HepG2 (cell line): Measurements from ENCODE around the gene CTXN1. TPM values are rescaled to one million over a fixed set of nuclear protein-coding genes. Genes with fewer than 3 reads are reported as not detected.

Source experiments
- AHR ChIP-seq: IDR thresholded peaks from 2 replicates; pipeline ENCODE4 v1.6.1; 2018; ENCODE audit warnings: missing genetic modification reagents, missing compliant biosample characterization
- ASH2L ChIP-seq: fragments of 300-600, 200-600 bp; sonication (generic); IDR thresholded peaks from 2 replicates; pipeline ENCODE4 v1.7.0; 2017; ENCODE audit warnings: low read depth, mild to moderate bottlenecking, moderate library complexity, mixed read lengths, low read length; ENCODE audit not compliant: insufficient read length
- HMG20A ChIP-seq: IDR thresholded peaks from 2 replicates; pipeline ENCODE4 v1.6.1; 2016; ENCODE audit warnings: borderline replicate concordance
- KAT7 ChIP-seq: IDR thresholded peaks from 2 replicates; pipeline ENCODE4 v1.6.1; 2018; ENCODE audit warnings: borderline replicate concordance, missing compliant biosample characterization
- KDM6A ChIP-seq: IDR thresholded peaks from 2 replicates; pipeline ENCODE4 v1.6.1; 2016; ENCODE audit warnings: low read depth
- KLF6 ChIP-seq: IDR thresholded peaks from 2 replicates; pipeline ENCODE4 v1.8.0; 2016; ENCODE audit warnings: missing biosample characterization, missing genetic modification reagents
- MTA3 ChIP-seq: sonication (generic); formaldehyde crosslinking; IDR thresholded peaks from 2 replicates; pipeline ENCODE4 v1.4.0; 2020; ENCODE audit warnings: missing genetic modification reagents
- NONO ChIP-seq, 2 experiments: fragments of 450-650 bp in 1 of 2; sonication (generic) in 1 of 2; formaldehyde crosslinking in 1 of 2; IDR thresholded peaks in 1 of 2; conservative IDR thresholded peaks in 1 of 2; 2 replicates each; pipeline versions ENCODE4 v1.6.1 to v1.8.0; 2017 to 2022; ENCODE audit warnings: mild to moderate bottlenecking in 1 of 2, missing genetic modification reagents in 1 of 2, moderate library complexity in 1 of 2
- PAX8 ChIP-seq: sonication (generic); formaldehyde crosslinking; IDR thresholded peaks from 2 replicates; pipeline ENCODE4 v1.8.0; 2022; ENCODE audit warnings: mild to moderate bottlenecking, missing genetic modification reagents, borderline replicate concordance
- PHF20 ChIP-seq: sonication (generic); formaldehyde crosslinking; IDR thresholded peaks from 2 replicates; pipeline ENCODE4 v1.5.0; 2020; ENCODE audit warnings: mild to moderate bottlenecking, missing genetic modification reagents
- POLR2G ChIP-seq: fragments of 200-400 bp; formaldehyde crosslinking; IDR thresholded peaks from 2 replicates; pipeline ENCODE4 v1.6.1; 2018; ENCODE audit warnings: mild to moderate bottlenecking, low read depth, low read length, moderate library complexity
- RBM22 ChIP-seq: fragments of 200-400 bp; formaldehyde crosslinking; optimal IDR thresholded peaks from 2 replicates; pipeline ENCODE3; 2017; ENCODE audit warnings: mild to moderate bottlenecking, low read length, moderate library complexity
- RFX1 ChIP-seq: fragments of 450-650 bp; IDR thresholded peaks from 2 replicates; pipeline ENCODE4 v1.6.1; 2017
- SP5 ChIP-seq: IDR thresholded peaks from 2 replicates; pipeline ENCODE4 v1.6.1; 2016; ENCODE audit warnings: low read depth, borderline replicate concordance
- ZNF10 ChIP-seq: sonication (generic); formaldehyde crosslinking; IDR thresholded peaks from 2 replicates; pipeline ENCODE4 v1.4.0; 2020; ENCODE audit warnings: mild to moderate bottlenecking, low read depth, missing genetic modification reagents, borderline replicate concordance
- ZNF207 ChIP-seq: fragments of 450-650 bp; IDR thresholded peaks from 2 replicates; pipeline ENCODE4 v1.6.1; 2016; ENCODE audit warnings: antibody characterized with exemption, borderline replicate concordance
- ZNF292 ChIP-seq: sonication (generic); formaldehyde crosslinking; IDR thresholded peaks from 2 replicates; pipeline ENCODE4 v1.8.1; 2022; ENCODE audit warnings: mild to moderate bottlenecking, low read depth, missing genetic modification reagents, borderline replicate concordance
- ZNF317 ChIP-seq: sonication (generic); formaldehyde crosslinking; IDR thresholded peaks from 2 replicates; pipeline ENCODE4 v1.5.0; 2020; ENCODE audit warnings: mild to moderate bottlenecking, missing genetic modification reagents
- ZNF468 ChIP-seq: sonication (generic); formaldehyde crosslinking; IDR thresholded peaks from 2 replicates; pipeline ENCODE4 v1.8.0; 2022; ENCODE audit warnings: mild to moderate bottlenecking, moderate library complexity, missing genetic modification reagents
- ZNF552 ChIP-seq: sonication (generic); formaldehyde crosslinking; IDR thresholded peaks from 2 replicates; pipeline ENCODE4 v1.9.0; 2022; ENCODE audit warnings: missing genetic modification reagents, mild to moderate bottlenecking, borderline replicate concordance
- ZNF644 ChIP-seq: IDR thresholded peaks from 2 replicates; pipeline ENCODE4 v1.6.1; 2016; ENCODE audit warnings: low read depth
- ZNF772 ChIP-seq: sonication (generic); formaldehyde crosslinking; IDR thresholded peaks from 2 replicates; pipeline ENCODE4 v1.5.0; 2020; ENCODE audit warnings: mild to moderate bottlenecking, missing genetic modification reagents
- ZSCAN30 ChIP-seq: sonication (generic); formaldehyde crosslinking; IDR thresholded peaks from 2 replicates; pipeline ENCODE4 v1.5.0; 2020; ENCODE audit warnings: mild to moderate bottlenecking, missing genetic modification reagents
- polyA plus RNA-seq, 8 experiments: library from polyadenylated mRNA; depleted of rRNA in 3 of 8; stranded (reverse) in 7 of 8; unstranded in 1 of 8; fragments of >200 nt; fragmentation: Illumina TruSeq in 4 of 8; extraction: Trizol in 4 of 8; gene quantifications; 2 replicates each; pipeline versions ENCODE4 v1.2.1 to v1.2.3, GENCODE V29; 2011 to 2016; ENCODE audit warnings: low read depth in 4 of 8, missing spikeins in 1 of 8, mixed read lengths in 1 of 8; ENCODE audit not compliant: insufficient read depth in 1 of 8
- total RNA-seq, 5 experiments: library from RNA; depleted of rRNA; stranded (reverse); fragments of >200 nt; fragmentation: Illumina TruSeq; extraction: Trizol; gene quantifications; 2 replicates each; pipeline ENCODE4 v1.2.3, GENCODE V29; 2016; ENCODE audit warnings: low read depth in 1 of 5
- TF ChIP-seq, protein P1 (sequence below): sonication (generic); formaldehyde crosslinking; IDR thresholded peaks from 2 replicates; pipeline ENCODE4 v1.5.1; 2020; ENCODE audit warnings: mild to moderate bottlenecking, missing genetic modification reagents, borderline replicate concordance
- TF ChIP-seq, protein P2 (sequence below): IDR thresholded peaks from 2 replicates; pipeline ENCODE4 v1.6.1; 2016; ENCODE audit warnings: missing genetic modification reagents, missing compliant biosample characterization

CTXN1 gene
- total and polyA plus RNA-seq, 2 of the 13 experiments (the other 11 are each of a cell fraction or from before 2014, with no cell fraction given) = 0.11 TPM; not detected in 1

DNA sequence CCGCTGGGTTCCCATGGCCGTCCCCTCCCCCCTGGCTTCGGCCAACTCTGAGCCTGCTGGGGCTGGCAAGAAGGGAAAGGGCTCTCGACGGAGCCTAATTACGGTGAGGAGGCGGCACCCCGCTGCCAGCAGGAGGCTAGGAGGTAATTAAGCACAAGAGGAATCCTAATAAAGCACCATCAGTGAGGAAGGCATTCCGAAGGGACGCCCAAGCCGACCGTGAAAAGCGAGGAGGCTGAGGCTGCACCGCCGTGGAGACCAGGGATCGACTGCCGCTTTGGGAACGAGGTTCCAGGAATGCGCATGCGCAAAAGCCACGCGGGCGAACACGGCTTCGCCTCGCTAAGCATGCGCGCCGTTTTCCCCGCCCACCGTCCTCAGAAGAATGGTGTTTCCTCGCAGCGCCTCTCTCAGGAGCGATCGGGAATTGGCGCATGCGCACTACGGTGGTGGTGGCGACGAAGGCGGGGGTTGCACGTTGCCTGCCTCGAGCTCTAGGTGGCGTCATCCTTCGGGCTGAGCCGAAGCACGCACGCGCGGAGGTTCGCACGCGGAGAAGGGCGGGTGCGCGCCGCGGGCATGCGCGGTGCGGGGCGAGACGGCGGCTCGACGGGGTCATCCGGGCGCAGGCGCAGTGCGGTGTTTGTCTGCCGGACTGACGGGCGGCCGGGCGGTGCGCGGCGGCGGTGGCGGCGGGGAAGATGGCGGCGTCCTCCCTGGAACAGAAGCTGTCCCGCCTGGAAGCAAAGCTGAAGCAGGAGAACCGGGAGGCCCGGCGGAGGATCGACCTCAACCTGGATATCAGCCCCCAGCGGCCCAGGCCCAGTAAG is 22.5 kb downstream of the CTXN1 start, which contains the start of gene MAP2K7 (continued):
- TF ChIP-seq POLR2G (peak; percentile 97), AHR (CRISPR knock-in tag) (peak; percentile 95), ZNF552 (CRISPR knock-in tag) (no peak), ZNF292 (CRISPR knock-in tag) (no peak), ZNF644 (CRISPR knock-in tag) (no peak), SP5 (CRISPR knock-in tag) (peak; percentile 84), KLF6 (peak; percentile 90; the same call in 1 of the 2 replicates), ASH2L (peak; percentile 63), MTA3 (no peak), ZNF468 (CRISPR knock-in tag) (no peak), RBM22 (no peak), ZNF772 (CRISPR knock-in tag) (0 out of 2 replicates have a peak, but pooled peaks have one; percentile 39), NONO (IDR thresholded peaks at IDR 0.05) (no peak), NONO (CRISPR knock-in tag; conservative IDR thresholded peaks at IDR 0.05) (peak; percentile 93), HMG20A (CRISPR knock-in tag) (no peak), ZNF10 (CRISPR knock-in tag) (no peak), ZNF317 (CRISPR knock-in tag) (peak; percentile 46; the same call in 1 of the 2 replicates), RFX1 (no peak), KDM6A (CRISPR knock-in tag) (no peak), KAT7 (CRISPR knock-in tag) (no peak; the same call in 1 of the 2 replicates), ZSCAN30 (CRISPR knock-in tag) (no peak), PHF20 (CRISPR knock-in tag) (no peak), ZNF207 (no peak), PAX8 (CRISPR knock-in tag) (no peak)
- TF ChIP-seq, protein P1, sequence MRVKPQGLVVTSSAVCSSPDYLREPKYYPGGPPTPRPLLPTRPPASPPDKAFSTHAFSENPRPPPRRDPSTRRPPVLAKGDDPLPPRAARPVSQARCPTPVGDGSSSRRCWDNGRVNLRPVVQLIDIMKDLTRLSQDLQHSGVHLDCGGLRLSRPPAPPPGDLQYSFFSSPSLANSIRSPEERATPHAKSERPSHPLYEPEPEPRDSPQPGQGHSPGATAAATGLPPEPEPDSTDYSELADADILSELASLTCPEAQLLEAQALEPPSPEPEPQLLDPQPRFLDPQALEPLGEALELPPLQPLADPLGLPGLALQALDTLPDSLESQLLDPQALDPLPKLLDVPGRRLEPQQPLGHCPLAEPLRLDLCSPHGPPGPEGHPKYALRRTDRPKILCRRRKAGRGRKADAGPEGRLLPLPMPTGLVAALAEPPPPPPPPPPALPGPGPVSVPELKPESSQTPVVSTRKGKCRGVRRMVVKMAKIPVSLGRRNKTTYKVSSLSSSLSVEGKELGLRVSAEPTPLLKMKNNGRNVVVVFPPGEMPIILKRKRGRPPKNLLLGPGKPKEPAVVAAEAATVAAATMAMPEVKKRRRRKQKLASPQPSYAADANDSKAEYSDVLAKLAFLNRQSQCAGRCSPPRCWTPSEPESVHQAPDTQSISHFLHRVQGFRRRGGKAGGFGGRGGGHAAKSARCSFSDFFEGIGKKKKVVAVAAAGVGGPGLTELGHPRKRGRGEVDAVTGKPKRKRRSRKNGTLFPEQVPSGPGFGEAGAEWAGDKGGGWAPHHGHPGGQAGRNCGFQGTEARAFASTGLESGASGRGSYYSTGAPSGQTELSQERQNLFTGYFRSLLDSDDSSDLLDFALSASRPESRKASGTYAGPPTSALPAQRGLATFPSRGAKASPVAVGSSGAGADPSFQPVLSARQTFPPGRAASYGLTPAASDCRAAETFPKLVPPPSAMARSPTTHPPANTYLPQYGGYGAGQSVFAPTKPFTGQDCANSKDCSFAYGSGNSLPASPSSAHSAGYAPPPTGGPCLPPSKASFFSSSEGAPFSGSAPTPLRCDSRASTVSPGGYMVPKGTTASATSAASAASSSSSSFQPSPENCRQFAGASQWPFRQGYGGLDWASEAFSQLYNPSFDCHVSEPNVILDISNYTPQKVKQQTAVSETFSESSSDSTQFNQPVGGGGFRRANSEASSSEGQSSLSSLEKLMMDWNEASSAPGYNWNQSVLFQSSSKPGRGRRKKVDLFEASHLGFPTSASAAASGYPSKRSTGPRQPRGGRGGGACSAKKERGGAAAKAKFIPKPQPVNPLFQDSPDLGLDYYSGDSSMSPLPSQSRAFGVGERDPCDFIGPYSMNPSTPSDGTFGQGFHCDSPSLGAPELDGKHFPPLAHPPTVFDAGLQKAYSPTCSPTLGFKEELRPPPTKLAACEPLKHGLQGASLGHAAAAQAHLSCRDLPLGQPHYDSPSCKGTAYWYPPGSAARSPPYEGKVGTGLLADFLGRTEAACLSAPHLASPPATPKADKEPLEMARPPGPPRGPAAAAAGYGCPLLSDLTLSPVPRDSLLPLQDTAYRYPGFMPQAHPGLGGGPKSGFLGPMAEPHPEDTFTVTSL = no peak
- TF ChIP-seq, protein P2, sequence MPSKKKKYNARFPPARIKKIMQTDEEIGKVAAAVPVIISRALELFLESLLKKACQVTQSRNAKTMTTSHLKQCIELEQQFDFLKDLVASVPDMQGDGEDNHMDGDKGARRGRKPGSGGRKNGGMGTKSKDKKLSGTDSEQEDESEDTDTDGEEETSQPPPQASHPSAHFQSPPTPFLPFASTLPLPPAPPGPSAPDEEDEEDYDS (CRISPR knock-in tag) = peak; percentile 86
